ENCODE data around the gene FAM131C.

DNA sequence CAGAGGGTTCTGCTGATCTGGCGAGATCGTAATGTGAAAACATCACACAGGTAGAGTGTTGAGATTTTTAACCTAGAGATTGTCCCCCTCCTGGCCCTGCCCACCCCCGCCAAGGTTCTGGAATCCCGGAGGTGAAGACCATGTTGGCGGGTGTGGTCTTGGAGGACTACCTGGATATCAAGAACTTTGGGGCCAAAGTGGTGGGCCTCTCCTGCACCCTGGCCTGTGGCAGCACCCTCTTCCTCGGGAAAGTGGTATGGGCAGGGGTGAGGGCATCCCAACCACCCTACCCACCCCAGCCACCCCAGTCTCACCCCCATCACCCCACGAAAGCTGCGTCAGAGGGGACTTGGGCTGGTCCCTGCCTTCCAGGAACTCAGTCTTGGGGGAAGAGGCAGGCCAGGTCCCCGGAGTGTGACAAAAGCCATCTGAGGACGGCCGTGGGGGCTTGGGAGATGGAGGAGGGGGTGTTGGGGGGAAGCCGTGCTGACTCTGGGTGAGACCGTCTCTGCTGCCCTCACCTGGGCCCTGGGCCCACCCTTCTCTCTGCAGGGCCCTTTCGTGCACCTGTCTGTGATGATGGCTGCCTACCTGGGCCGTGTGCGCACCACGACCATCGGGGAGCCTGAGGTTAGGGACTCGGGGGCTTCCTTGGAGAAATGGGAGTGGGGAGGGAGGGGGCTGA lies 25.5 kb downstream of the FAM131C start:
- TF ChIP-seq, protein P1, sequence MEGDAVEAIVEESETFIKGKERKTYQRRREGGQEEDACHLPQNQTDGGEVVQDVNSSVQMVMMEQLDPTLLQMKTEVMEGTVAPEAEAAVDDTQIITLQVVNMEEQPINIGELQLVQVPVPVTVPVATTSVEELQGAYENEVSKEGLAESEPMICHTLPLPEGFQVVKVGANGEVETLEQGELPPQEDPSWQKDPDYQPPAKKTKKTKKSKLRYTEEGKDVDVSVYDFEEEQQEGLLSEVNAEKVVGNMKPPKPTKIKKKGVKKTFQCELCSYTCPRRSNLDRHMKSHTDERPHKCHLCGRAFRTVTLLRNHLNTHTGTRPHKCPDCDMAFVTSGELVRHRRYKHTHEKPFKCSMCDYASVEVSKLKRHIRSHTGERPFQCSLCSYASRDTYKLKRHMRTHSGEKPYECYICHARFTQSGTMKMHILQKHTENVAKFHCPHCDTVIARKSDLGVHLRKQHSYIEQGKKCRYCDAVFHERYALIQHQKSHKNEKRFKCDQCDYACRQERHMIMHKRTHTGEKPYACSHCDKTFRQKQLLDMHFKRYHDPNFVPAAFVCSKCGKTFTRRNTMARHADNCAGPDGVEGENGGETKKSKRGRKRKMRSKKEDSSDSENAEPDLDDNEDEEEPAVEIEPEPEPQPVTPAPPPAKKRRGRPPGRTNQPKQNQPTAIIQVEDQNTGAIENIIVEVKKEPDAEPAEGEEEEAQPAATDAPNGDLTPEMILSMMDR (conservative IDR thresholded peaks at IDR 0.05; ENCODE audit: low read depth in 2 of 2) = peak in 1 of 2 experiments; percentile 28; a peak in 2 of 4 replicates
- TF ChIP-seq EZH2 (IDR thresholded peaks at IDR 0.05; ENCODE audit: low read depth, unreplicated experiment) = no peak
- no peak for TF ChIP-seq POLR2AphosphoS5 (IDR thresholded peaks at IDR 0.05; ENCODE audit: low read depth)
- TF ChIP-seq, protein P2, sequence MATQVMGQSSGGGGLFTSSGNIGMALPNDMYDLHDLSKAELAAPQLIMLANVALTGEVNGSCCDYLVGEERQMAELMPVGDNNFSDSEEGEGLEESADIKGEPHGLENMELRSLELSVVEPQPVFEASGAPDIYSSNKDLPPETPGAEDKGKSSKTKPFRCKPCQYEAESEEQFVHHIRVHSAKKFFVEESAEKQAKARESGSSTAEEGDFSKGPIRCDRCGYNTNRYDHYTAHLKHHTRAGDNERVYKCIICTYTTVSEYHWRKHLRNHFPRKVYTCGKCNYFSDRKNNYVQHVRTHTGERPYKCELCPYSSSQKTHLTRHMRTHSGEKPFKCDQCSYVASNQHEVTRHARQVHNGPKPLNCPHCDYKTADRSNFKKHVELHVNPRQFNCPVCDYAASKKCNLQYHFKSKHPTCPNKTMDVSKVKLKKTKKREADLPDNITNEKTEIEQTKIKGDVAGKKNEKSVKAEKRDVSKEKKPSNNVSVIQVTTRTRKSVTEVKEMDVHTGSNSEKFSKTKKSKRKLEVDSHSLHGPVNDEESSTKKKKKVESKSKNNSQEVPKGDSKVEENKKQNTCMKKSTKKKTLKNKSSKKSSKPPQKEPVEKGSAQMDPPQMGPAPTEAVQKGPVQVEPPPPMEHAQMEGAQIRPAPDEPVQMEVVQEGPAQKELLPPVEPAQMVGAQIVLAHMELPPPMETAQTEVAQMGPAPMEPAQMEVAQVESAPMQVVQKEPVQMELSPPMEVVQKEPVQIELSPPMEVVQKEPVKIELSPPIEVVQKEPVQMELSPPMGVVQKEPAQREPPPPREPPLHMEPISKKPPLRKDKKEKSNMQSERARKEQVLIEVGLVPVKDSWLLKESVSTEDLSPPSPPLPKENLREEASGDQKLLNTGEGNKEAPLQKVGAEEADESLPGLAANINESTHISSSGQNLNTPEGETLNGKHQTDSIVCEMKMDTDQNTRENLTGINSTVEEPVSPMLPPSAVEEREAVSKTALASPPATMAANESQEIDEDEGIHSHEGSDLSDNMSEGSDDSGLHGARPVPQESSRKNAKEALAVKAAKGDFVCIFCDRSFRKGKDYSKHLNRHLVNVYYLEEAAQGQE (IDR thresholded peaks at IDR 0.05; ENCODE audit: unreplicated experiment) = no peak

Measured in GM23338 (cell line).